Lower leg skin (tissue), 3 donors: ENCODE data around the gene PRKCZ.

Experiments
- CTCF ChIP-seq, 3 donors: fragments of 450-650 bp; IDR thresholded peaks; one replicate each; pipeline ENCODE4 v1.5.1; 2016; ENCODE audit warnings: antibody characterized with exemption in 3 of 3, mild to moderate bottlenecking in 3 of 3, moderate library complexity in 2 of 3
- POLR2A ChIP-seq, 2 donors: fragments of 450-650 bp; IDR thresholded peaks; one replicate each; pipeline ENCODE4 v1.6.1; 2016 to 2017; ENCODE audit warnings: antibody characterized with exemption in 2 of 2, mild to moderate bottlenecking in 1 of 2, moderate library complexity in 1 of 2

DNA sequence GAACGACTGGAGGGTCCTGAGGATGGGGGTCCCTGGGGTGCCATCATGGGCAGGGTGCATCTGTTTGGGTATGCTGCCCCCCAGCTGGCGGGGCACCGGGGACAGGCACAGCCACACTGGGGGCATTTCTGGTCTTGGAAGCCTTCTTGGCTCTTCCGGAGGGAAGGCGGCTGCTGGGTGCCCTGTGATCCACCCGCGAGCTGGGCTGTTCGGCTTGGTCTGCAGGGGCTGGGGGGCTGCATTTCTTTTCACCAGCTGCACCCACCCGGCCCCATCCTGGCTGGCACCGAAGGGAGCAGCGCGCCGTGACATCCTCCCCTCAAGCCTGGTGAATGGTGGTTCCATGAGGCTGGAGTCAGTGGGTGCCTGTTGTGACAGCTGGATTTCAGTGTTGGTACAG lies 132.2 kb downstream of the PRKCZ start:
- TF ChIP-seq CTCF (IDR thresholded peaks at IDR 0.05) (no peak), POLR2A (IDR thresholded peaks at IDR 0.05) (no peak)
